ENCODE measurements around the gene CRELD1. TPM values are rescaled to one million over a fixed set of nuclear protein-coding genes. Genes with fewer than 3 reads are reported as not detected.

The CRELD1 gene
- polyA plus RNA-seq, 1 experiment = 29.5 TPM

- Histone ChIP-seq H3K4me3 (ENCODE audit: low read depth, low read length) (peak overlapping the region; percentile 97), H3K27me3 (ENCODE audit: control insufficient read depth, insufficient read depth, low read length) (no peaks in the 10 kb centered on the region), H3K27ac (ENCODE audit: low read depth, low read length) (peak overlapping the region; percentile 61), H3K9me3 (ENCODE audit: control insufficient read depth, insufficient read depth, low read length) (no peaks in the 10 kb centered on the region)
- no peak for TF ChIP-seq CTCF (IDR thresholded peaks at IDR 0.05; ENCODE audit: low read depth, low read length)
- POLR2A ChIA-PET = interaction anchor here (0.7 to 1.9 kb wide), 4 partner anchors 25 to 1473 kb away, joined by 3 to 11 read pairs (median 8); partner anchors contain the start of gene FANCD2
- DNase-seq (ENCODE audit: low read depth, low spot score) = no peak
- CTCF ChIA-PET = interaction anchor here (1.2 kb wide), 1 partner anchor 40 kb away, joined by 4 read pairs; no protein-coding TSS in a partner anchor
Measured at GRCh38 chr3:9986230-9986725, 52.6 kb downstream of the CRELD1 start.

DNA sequence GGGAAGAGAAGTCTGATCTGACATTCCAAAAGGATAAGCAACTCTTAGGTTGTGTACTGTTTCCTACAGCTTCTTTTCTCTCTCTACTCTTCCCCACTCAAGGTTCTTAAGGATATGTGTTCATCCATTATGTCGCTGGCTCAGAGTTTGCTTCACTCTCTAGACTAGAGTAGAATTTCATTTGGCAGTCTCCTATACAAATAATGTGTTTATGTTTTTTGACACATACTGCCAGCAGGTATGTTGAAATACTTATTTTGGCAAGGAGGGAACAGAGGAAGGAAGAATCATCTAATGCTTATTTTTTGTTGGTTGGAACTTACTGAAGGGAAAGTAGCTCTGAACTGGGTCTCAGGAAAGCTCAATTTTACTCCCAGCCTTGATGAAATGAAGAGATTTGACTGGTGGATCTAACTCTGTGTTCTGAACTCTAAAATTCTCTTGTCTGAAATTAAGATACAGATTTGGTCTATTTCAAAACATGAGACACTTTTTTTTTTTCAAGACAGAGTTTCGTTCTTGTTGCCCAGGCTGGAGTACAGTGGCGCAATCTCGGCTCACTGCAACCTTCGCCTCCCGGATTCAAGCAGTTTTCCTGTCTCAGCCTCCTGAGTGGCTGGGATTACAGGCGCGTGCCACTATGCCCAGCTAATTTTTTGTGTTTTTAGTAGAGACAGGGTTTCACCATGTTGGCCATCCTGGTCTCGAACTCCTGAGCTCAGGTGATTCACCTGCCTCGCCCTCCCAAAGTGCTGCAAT, 60.6 kb downstream of the CRELD1 start:
- CTCF ChIA-PET = interaction anchor here (1.0 kb wide), 1 partner anchor 12 kb away, joined by 3 read pairs; no protein-coding TSS in a partner anchor
- POLR2A ChIA-PET = interaction anchor here (0.7 to 1.5 kb wide), 5 partner anchors 17 to 216 kb away, joined by 3 to 6 read pairs (median 5); no protein-coding TSS in a partner anchor
- no peaks in the 10 kb centered on the region for H3K27me3 ChIP-seq (ENCODE audit: control insufficient read depth, insufficient read depth, low read length)
- no peak for TF ChIP-seq CTCF (IDR thresholded peaks at IDR 0.05; ENCODE audit: low read depth, low read length)
- no peak overlapping the region for H3K4me3 ChIP-seq (ENCODE audit: low read depth, low read length)
- DNase-seq (ENCODE audit: low read depth, low spot score) = no peak
- H3K9me3 ChIP-seq (ENCODE audit: control insufficient read depth, insufficient read depth, low read length) = no peaks in the 10 kb centered on the region
- no peak overlapping the region for H3K27ac ChIP-seq (ENCODE audit: low read depth, low read length)

Small RNA genes lying within 50 kb of the gene (small RNA-seq; reads per million reads assigned to genes)
- gene RNU6-882P (ENCODE audit: insufficient read length, low read depth) = not detected

Other genes with a start within 250 kb of the CRELD1 start
- gene CPNE9, start 230.0 kb upstream of the CRELD1 start, polyA plus RNA-seq (2011; rRNA removed) = not detected in 2 replicates
- 5.7 and 8.3 TPM in 2 replicates for gene BRPF1, start 202.1 kb upstream of the CRELD1 start, polyA plus RNA-seq (2011; rRNA removed)
- 23.5 and 26.5 TPM in 2 replicates for gene OGG1, start 183.9 kb upstream of the CRELD1 start, polyA plus RNA-seq (2011; rRNA removed)
- gene CAMK1, start 163.9 kb upstream of the CRELD1 start, polyA plus RNA-seq (2011; rRNA removed) = 26.8 and 28.7 TPM in 2 replicates
- gene TADA3, start 141.4 kb upstream of the CRELD1 start, polyA plus RNA-seq (2011; rRNA removed) = 61.8 and 83.7 TPM in 2 replicates
- 199 and 200 TPM in 2 replicates for gene ARPC4, start 140.8 kb upstream of the CRELD1 start, polyA plus RNA-seq (2011; rRNA removed)
- gene TTLL3, start 123.6 kb upstream of the CRELD1 start, polyA plus RNA-seq (2011; rRNA removed) = 17.8 and 22.4 TPM in 2 replicates
- 29.0 and 34.2 TPM in 2 replicates for gene RPUSD3, start 89.8 kb upstream of the CRELD1 start, polyA plus RNA-seq (2011; rRNA removed)
- not detected in 2 replicates for gene CIDEC, start 53.6 kb upstream of the CRELD1 start, polyA plus RNA-seq (2011; rRNA removed)
- 44.4 and 47.9 TPM in 2 replicates for gene JAGN1, start 43.2 kb upstream of the CRELD1 start, polyA plus RNA-seq (2011; rRNA removed)
- 2.0 and 2.1 TPM in 2 replicates for gene IL17RE, start 31.0 kb upstream of the CRELD1 start, polyA plus RNA-seq (2011; rRNA removed)
- gene IL17RC, start 16.7 kb upstream of the CRELD1 start, polyA plus RNA-seq (2011; rRNA removed) = 17.3 and 24.4 TPM in 2 replicates
- 3.4 and 4.2 TPM in 2 replicates for gene PRRT3, start 18.6 kb downstream of the CRELD1 start, polyA plus RNA-seq (2011; rRNA removed)
- 159 and 161 TPM in 2 replicates for gene EMC3, start 53.0 kb downstream of the CRELD1 start, polyA plus RNA-seq (2011; rRNA removed)
- gene FANCD2, start 92.6 kb downstream of the CRELD1 start, polyA plus RNA-seq (2011; rRNA removed) = 3.6 and 5.4 TPM in 2 replicates
- not detected in 2 replicates for gene FANCD2OS, start 174.4 kb downstream of the CRELD1 start, polyA plus RNA-seq (2011; rRNA removed)
- gene BRK1, start 181.8 kb downstream of the CRELD1 start, polyA plus RNA-seq (2011; rRNA removed) = 198 and 202 TPM in 2 replicates
- gene VHL, start 207.9 kb downstream of the CRELD1 start, polyA plus RNA-seq (2011; rRNA removed) = 12.7 and 13.7 TPM in 2 replicates
- gene IRAK2, start 231.1 kb downstream of the CRELD1 start, polyA plus RNA-seq (2011; rRNA removed) = 7.6 and 8.9 TPM in 2 replicates

Measured in AG04450 (cell line).